CD4-positive, alpha-beta T cell (primary cell): Measurements from ENCODE around the gene GAB1. TPM values are rescaled to one million over a fixed set of nuclear protein-coding genes. Genes with fewer than 3 reads are reported as not detected.

Source experiments
- ATAC-seq: fragments of 200-7000 bp; cut with Tn5 transposase; one replicate; pipeline ENCODE4 v1.10.0; 2022; ENCODE audit warnings: mild to moderate bottlenecking; ENCODE audit not compliant: poor library complexity
- CTCF ChIA-PET: fragments of 350-600 bp; sonication (Branson Sonifier 250); formaldehyde crosslinking; loops from one replicate; lab custom pipeline; 2021; ENCODE audit warnings: antibody characterized with exemption, inconsistent platforms; lab: Charles Lee
- POLR2A ChIA-PET: fragments of 350-600 bp; sonication (Branson Sonifier 250); formaldehyde crosslinking; loops from one replicate; lab custom pipeline; 2021; ENCODE audit warnings: antibody characterized with exemption, inconsistent platforms; lab: Charles Lee
- DNase-seq, 14 experiments: peaks; one replicate each; pipeline ENCODE4 v3.0.0-alpha.2; 2013 to 2020; ENCODE audit warnings: mixed read lengths in 2 of 14
- H3K27ac ChIP-seq, 2 donors: one replicate each; pipeline versions ENCODE4 v1.5.1 to v1.7.0; 2013; ENCODE audit warnings: low read length in 2 of 2, low read depth in 1 of 2, mild to moderate bottlenecking in 1 of 2
- H3K27me3 ChIP-seq, 2 experiments: 1 replicate in 1 of 2; 2 replicates in 1 of 2; pipeline versions ENCODE4 v1.6.1 to v1.7.0; 2013; ENCODE audit warnings: low read length in 2 of 2, control low read depth in 1 of 2, mild to moderate bottlenecking in 1 of 2, moderate library complexity in 1 of 2; ENCODE audit not compliant: insufficient read depth in 2 of 2, control insufficient read depth in 1 of 2
- H3K36me3 ChIP-seq: one replicate; pipeline ENCODE4 v1.6.1; 2013; ENCODE audit warnings: low read length, control low read depth; ENCODE audit not compliant: insufficient read depth
- H3K4me1 ChIP-seq: one replicate; pipeline ENCODE4 v1.6.1; 2013; ENCODE audit warnings: low read length, control low read depth; ENCODE audit not compliant: insufficient read depth
- H3K4me3 ChIP-seq: one replicate; pipeline ENCODE4 v1.5.1; 2013; ENCODE audit warnings: mild to moderate bottlenecking, low read length, moderate library complexity
- H3K9me3 ChIP-seq, 2 experiments: 1 replicate in 1 of 2; 2 replicates in 1 of 2; pipeline versions ENCODE4 v1.6.1 to v1.7.0; 2013; ENCODE audit warnings: low read length in 2 of 2, mild to moderate bottlenecking in 2 of 2, control low read depth in 1 of 2, moderate library complexity in 1 of 2; ENCODE audit not compliant: control insufficient read depth in 1 of 2, insufficient read depth in 1 of 2
- H3K27ac Mint-ChIP-seq: one replicate; pipeline ENCODE4 v1.8.0; 2020; ENCODE audit warnings: mixed read lengths
- H3K27me3 Mint-ChIP-seq: one replicate; pipeline ENCODE4 v1.8.0; 2021; ENCODE audit warnings: mixed read lengths
- H3K36me3 Mint-ChIP-seq: one replicate; pipeline ENCODE4 v1.8.0; 2021; ENCODE audit warnings: low read depth, mixed read lengths
- H3K4me1 Mint-ChIP-seq: one replicate; pipeline ENCODE4 v1.8.0; 2021; ENCODE audit warnings: low read depth, mixed read lengths
- H3K4me3 Mint-ChIP-seq: one replicate; pipeline ENCODE4 v1.8.0; 2020; ENCODE audit warnings: mild to moderate bottlenecking, mixed read lengths
- H3K9me3 Mint-ChIP-seq: one replicate; pipeline ENCODE4 v1.8.0; 2020; ENCODE audit warnings: mixed read lengths
- CTCF ChIP-seq: fragments of 200-600 bp; IDR thresholded peaks from one replicate; pipeline ENCODE4 v1.8.0; 2022; ENCODE audit warnings: antibody characterized with exemption, mild to moderate bottlenecking
- intact Hi-C, 2 experiments: fragments of 100-400 bp; cut with DNase I in 1 of 2; cut with micrococcal nuclease in 1 of 2; formaldehyde crosslinking; loops; one replicate each; pipeline versions ENCODE4 v1.15.1 to v1.9.0; 2023 to 2025; cut with DNase I, micrococcal nuclease
- polyA plus RNA-seq, 2 donors: library from polyadenylated mRNA; unstranded; fragments of 120-200 nt; gene quantifications; one replicate each; pipeline ENCODE4 v1.2.1, GENCODE V29; 2013
- total RNA-seq, 174 experiments: library from RNA in 2 of 174; stranded (reverse) in 2 of 174; gene quantifications; one replicate each; pipeline ENCODE4 v1.2.3 and lab custom pipeline; 2021 to 2026

GAB1 gene
- total RNA-seq, result under 1 TPM; 0.27 to 0.64 TPM
- polyA plus RNA-seq (2013, experiment 1 of 2), result 1.2 TPM
- 1.3 TPM for polyA plus RNA-seq (2013, experiment 2 of 2)
- total RNA-seq (lab: John Stamatoyannopoulos, UW), result 0.11 to 12.3 (median 0.61) reads per million in 172 experiments

GRCh38 chr4:143336781-143337599 lies at the start of gene GAB1:
TSS of gene GAB1 (plus strand) at chr4:143336876. CDS start at chr4:143337189, 313 bp downstream.
- no peak for TF ChIP-seq CTCF
- Histone ChIP-seq H3K36me3 (no peaks in the 10 kb centered on the region), H3K27ac (no peak within 1 kb of the TSS), H3K4me1 (peaks cover 20% of the 10 kb centered on the region), H3K27me3 (peaks cover 36 to 57% of the 10 kb centered on the region in 2 experiments), H3K9me3 (peaks cover 0 to 12% of the 10 kb centered on the region in 2 experiments), H3K4me3 (peak within 1 kb of the TSS; percentile 52)
- ATAC-seq, result no peak
- CTCF ChIA-PET, result no interaction called here
- no peaks in the 10 kb centered on the region for H3K36me3 Mint-ChIP-seq
- H3K27me3 Mint-ChIP-seq, result peaks cover 69% of the 10 kb centered on the region
- DNase-seq, result peak in 3 of 14 experiments; percentile 6 to 62 (median 14)
- H3K9me3 Mint-ChIP-seq, result no peaks in the 10 kb centered on the region
- POLR2A ChIA-PET, result no interaction called here
- intact Hi-C loops, result no loop called here
- peaks cover 6% of the 10 kb centered on the region for H3K4me1 Mint-ChIP-seq
- peak within 1 kb of the TSS; percentile 88 for H3K4me3 Mint-ChIP-seq
- no peak within 1 kb of the TSS for H3K27ac Mint-ChIP-seq

- H3K27me3 ChIP-seq, result no peaks in the 10 kb centered on the region
- no peak for DNase-seq
- H3K4me1 Mint-ChIP-seq, result no peaks in the 10 kb centered on the region
- H3K36me3 Mint-ChIP-seq, result no peaks in the 10 kb centered on the region
- no peaks in the 10 kb centered on the region for H3K9me3 ChIP-seq
- no peaks in the 10 kb centered on the region for H3K4me1 ChIP-seq
- H3K27me3 Mint-ChIP-seq, result no peaks in the 10 kb centered on the region
- H3K4me3 Mint-ChIP-seq, result no peak overlapping the region
- intact Hi-C loops, result no loop called here
- no peak overlapping the region for H3K27ac ChIP-seq
- no peak overlapping the region for H3K27ac Mint-ChIP-seq
- CTCF ChIA-PET, result no interaction called here
- H3K4me3 ChIP-seq, result no peak overlapping the region
- ATAC-seq, result no peak
- POLR2A ChIA-PET, result no interaction called here
- H3K36me3 ChIP-seq, result no peaks in the 10 kb centered on the region
- no peaks in the 10 kb centered on the region for H3K9me3 Mint-ChIP-seq
- no peak for TF ChIP-seq CTCF
These were observed 49.1 kb upstream of the GAB1 start for GRCh38 chr4:143287572-143287923.

- Histone ChIP-seq H3K27me3 (no peaks in the 10 kb centered on the region), H3K4me3 (no peak overlapping the region), H3K9me3 (no peaks in the 10 kb centered on the region), H3K36me3 (no peaks in the 10 kb centered on the region), H3K4me1 (no peaks in the 10 kb centered on the region), H3K27ac (no peak overlapping the region)
- Mint-ChIP-seq H3K9me3 (no peaks in the 10 kb centered on the region), H3K4me3 (no peak overlapping the region), H3K27me3 (no peaks in the 10 kb centered on the region), H3K27ac (no peak overlapping the region), H3K4me1 (no peaks in the 10 kb centered on the region), H3K36me3 (no peaks in the 10 kb centered on the region)
- CTCF ChIA-PET, result no interaction called here
- DNase-seq, result no peak
- POLR2A ChIA-PET, result no interaction called here
- intact Hi-C loops, result no loop called here
- no peak for ATAC-seq
- no peak for TF ChIP-seq CTCF
These were observed 48.5 kb upstream of the GAB1 start for GRCh38 chr4:143288171-143288570.
